GM23338 (cell line): ENCODE results near the gene KCTD14. TPM values are rescaled to one million over a fixed set of nuclear protein-coding genes. Genes with fewer than 3 reads are reported as not detected.

Source experiments
- ATAC-seq: fragments of 200-7000 bp; cut with Tn5 transposase; 3 replicates; pipeline ENCODE4 v1.9.1; 2020
- DNase-seq: peaks from one replicate; pipeline ENCODE4 v3.0.0-alpha.2; 2015; ENCODE audit warnings: low spot score
- H2AFZ ChIP-seq: fragments of 200-600 bp; sonication (generic); 2 replicates; pipeline ENCODE4 v1.8.0; 2016; ENCODE audit warnings: antibody characterized with exemption, mild to moderate bottlenecking, moderate library complexity
- H3F3A ChIP-seq: fragments of 200-600 bp; sonication (generic); replicated peaks from 2 replicates; pipeline ENCODE4 v1.8.0; 2017; ENCODE audit warnings: antibody characterized with exemption, mixed run types, low read depth
- H3K27ac ChIP-seq: fragments of 200-600 bp; sonication (generic); 2 replicates; pipeline ENCODE4 v1.6.1; 2016; ENCODE audit warnings: low read depth
- H3K27me3 ChIP-seq: fragments of 200-600 bp; sonication (generic); 2 replicates; pipeline ENCODE4 v1.8.0; 2016; ENCODE audit warnings: mild to moderate bottlenecking, mixed run types, moderate library complexity; ENCODE audit not compliant: insufficient read depth
- H3K36me3 ChIP-seq: fragments of 200-600 bp; sonication (generic); 2 replicates; pipeline ENCODE4 v1.8.0; 2016; ENCODE audit warnings: mild to moderate bottlenecking; ENCODE audit not compliant: insufficient read depth
- H3K4me1 ChIP-seq: fragments of 200-600 bp; sonication (generic); 2 replicates; pipeline ENCODE4 v1.8.0; 2016; ENCODE audit warnings: mild to moderate bottlenecking, moderate library complexity; ENCODE audit not compliant: insufficient read depth
- H3K4me2 ChIP-seq: fragments of 200-600 bp; sonication (generic); 2 replicates; pipeline ENCODE4 v1.7.1; 2017; ENCODE audit warnings: mixed run types
- H3K4me3 ChIP-seq: fragments of 200-600 bp; sonication (generic); 2 replicates; pipeline ENCODE4 v1.6.1; 2016; ENCODE audit warnings: mixed run types
- H3K79me2 ChIP-seq: fragments of 200-600 bp; sonication (generic); replicated peaks from 2 replicates; pipeline ENCODE4 v1.8.0; 2017; ENCODE audit warnings: mild to moderate bottlenecking; ENCODE audit not compliant: insufficient read depth
- H3K9me2 ChIP-seq: fragments of 200-600 bp; sonication (generic); 2 replicates; pipeline ENCODE4 v1.8.0; 2017; ENCODE audit not compliant: insufficient read depth
- H4K20me1 ChIP-seq: fragments of 200-600 bp; sonication (generic); replicated peaks from 2 replicates; pipeline ENCODE4 v1.8.0; 2017; ENCODE audit warnings: mild to moderate bottlenecking; ENCODE audit not compliant: insufficient read depth
- H3K27ac Mint-ChIP-seq: 2 replicates; pipeline ENCODE4 v1.8.0; 2020; ENCODE audit warnings: inconsistent platforms, mild to moderate bottlenecking, moderate library complexity, mixed read lengths
- H3K27me3 Mint-ChIP-seq: 3 replicates; pipeline ENCODE4 v1.8.0; 2022; ENCODE audit warnings: low read depth, mild to moderate bottlenecking, moderate library complexity, mixed read lengths, inconsistent platforms; ENCODE audit not compliant: insufficient read depth, poor library complexity
- H3K36me3 Mint-ChIP-seq: 3 replicates; pipeline ENCODE4 v1.8.0; 2021; ENCODE audit warnings: low read depth, mild to moderate bottlenecking, inconsistent platforms, moderate library complexity, mixed read lengths
- H3K4me1 Mint-ChIP-seq: 3 replicates; pipeline ENCODE4 v1.8.0; 2020; ENCODE audit warnings: mild to moderate bottlenecking, inconsistent platforms, mixed read lengths
- H3K4me3 Mint-ChIP-seq: 3 replicates; pipeline ENCODE4 v1.8.0; 2021; ENCODE audit warnings: moderate library complexity, mild to moderate bottlenecking, inconsistent platforms, mixed read lengths
- H3K9me3 Mint-ChIP-seq: 3 replicates; pipeline ENCODE4 v1.8.0; 2020; ENCODE audit warnings: moderate library complexity, mild to moderate bottlenecking, inconsistent platforms, mixed read lengths
- CREB1 ChIP-seq: fragments of 250-450 bp; sonication (Bioruptor Pico); IDR thresholded peaks from 2 replicates; pipeline ENCODE4 v1.5.0; 2020; ENCODE audit warnings: low read depth, mild to moderate bottlenecking, moderate library complexity
- EZH2 ChIP-seq: fragments of 200-600 bp; sonication (generic); IDR thresholded peaks from one replicate; pipeline ENCODE4 v1.8.0; 2017; ENCODE audit warnings: antibody characterized with exemption, mild to moderate bottlenecking, low read depth; ENCODE audit not compliant: unreplicated experiment
- EZH2phosphoT487 ChIP-seq: fragments of 200-600 bp; sonication (generic); IDR thresholded peaks from one replicate; pipeline ENCODE4 v1.8.1; 2018; ENCODE audit warnings: antibody characterized with exemption; ENCODE audit not compliant: unreplicated experiment
- JUNB ChIP-seq: IDR thresholded peaks from one replicate; pipeline ENCODE4 v1.6.1; 2016; ENCODE audit warnings: antibody characterized with exemption; ENCODE audit not compliant: unreplicated experiment
- NANOG ChIP-seq: IDR thresholded peaks from 2 replicates; pipeline ENCODE4 v1.6.1; 2016; ENCODE audit warnings: antibody characterized with exemption, borderline replicate concordance
- POLR2AphosphoS5 ChIP-seq: IDR thresholded peaks from 2 replicates; pipeline ENCODE4 v1.6.1; 2016; ENCODE audit warnings: antibody characterized with exemption, low read depth
- STAT1 ChIP-seq: IDR thresholded peaks from one replicate; pipeline ENCODE4 v1.6.1; 2016; ENCODE audit warnings: antibody characterized with exemption; ENCODE audit not compliant: unreplicated experiment
- ZNF114 ChIP-seq: fragments of 250-450 bp; sonication (Bioruptor Pico); IDR thresholded peaks from 2 replicates; pipeline ENCODE4 v1.5.0; 2020; ENCODE audit warnings: mild to moderate bottlenecking, moderate library complexity
- ZNF331 ChIP-seq: fragments of 250-450 bp; sonication (Bioruptor Pico); IDR thresholded peaks from 2 replicates; pipeline ENCODE4 v1.5.0; 2020; ENCODE audit warnings: low read depth, mild to moderate bottlenecking, moderate library complexity
- polyA plus RNA-seq: library from polyadenylated mRNA; unstranded; fragments of >200 nt; fragmentation: Nextera tagmentation; extraction: Ambion mirVana; gene quantifications from 2 replicates; pipeline ENCODE4 v1.2.1, GENCODE V29; 2016
- total RNA-seq: library from RNA; depleted of rRNA; stranded (reverse); fragments of >200 nt; shearing (Covaris generic); gene quantifications from 2 replicates; pipeline ENCODE4 v1.2.3, GENCODE V29; 2014
- TF ChIP-seq, protein P1 (sequence below): IDR thresholded peaks from one replicate; pipeline ENCODE4 v1.6.1; 2018; ENCODE audit warnings: antibody characterized with exemption; ENCODE audit not compliant: unreplicated experiment
- TF ChIP-seq, protein P2 (sequence below): IDR thresholded peaks from 2 replicates; pipeline ENCODE4 v1.6.1; 2016; ENCODE audit warnings: antibody characterized with exemption
- TF ChIP-seq, protein P3 (sequence below): fragments of 250-450 bp; sonication (Bioruptor Pico); IDR thresholded peaks from 2 replicates; pipeline ENCODE4 v1.5.0; 2020; ENCODE audit warnings: mild to moderate bottlenecking, moderate library complexity
- TF ChIP-seq, protein P4 (sequence below), 2 experiments: fragments of 200-600 bp in 1 of 2; sonication (generic) in 1 of 2; conservative IDR thresholded peaks; 2 replicates each; pipeline versions ENCODE4 v1.5.1 to v1.6.1; 2016 to 2017; ENCODE audit warnings: antibody characterized with exemption in 2 of 2, low read depth in 2 of 2, mild to moderate bottlenecking in 2 of 2, moderate library complexity in 1 of 2

KCTD14 gene
- total and polyA plus RNA-seq, 2 experiments from 2014 or later = 5.9 to 19.1 TPM

DNA sequence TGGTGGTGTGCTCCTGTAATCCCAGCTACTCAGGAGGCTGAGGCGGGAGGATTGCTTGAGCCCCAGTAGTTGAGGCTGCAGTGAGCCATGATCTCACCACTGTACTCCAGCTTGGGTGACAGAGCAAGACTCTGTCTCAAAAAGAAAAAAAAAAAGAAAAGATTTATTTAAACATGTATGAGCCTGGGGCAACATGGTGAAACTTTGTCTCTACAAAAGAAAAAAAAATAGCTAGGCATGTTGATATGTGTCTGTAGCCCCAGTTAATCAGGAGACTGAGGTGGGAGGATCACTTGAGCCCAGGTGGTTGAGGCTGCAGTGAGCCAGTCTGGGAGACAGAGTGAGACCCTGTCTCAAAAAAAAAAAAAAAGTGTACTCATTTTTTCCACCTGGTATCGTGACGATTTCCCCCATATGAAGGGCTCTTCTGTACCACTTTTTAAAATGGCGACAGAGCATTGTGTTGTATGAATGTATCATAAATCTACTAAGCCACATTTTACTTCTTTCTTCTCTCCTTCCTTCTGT lies 16.4 kb upstream of the KCTD14 start:
- Histone ChIP-seq H2AFZ (peak overlapping the region; percentile 96; the same call in 1 of the 2 replicates), H3K4me3 (no peak overlapping the region), H3K9me2 (peaks cover 6% of the 10 kb centered on the region; the same call in 1 of the 2 replicates), H3K36me3 (no peaks in the 10 kb centered on the region), H3K4me1 (peaks cover 3% of the 10 kb centered on the region), H4K20me1 (no peaks in the 10 kb centered on the region), H3K27me3 (no peaks in the 10 kb centered on the region), H3K27ac (peak overlapping the region; percentile 70; the same call in 1 of the 2 replicates), H3K79me2 (no peaks in the 10 kb centered on the region), H3F3A (no peaks in the 10 kb centered on the region), H3K4me2 (no peak overlapping the region)
- peaks cover 4% of the 10 kb centered on the region for H3K27me3 Mint-ChIP-seq
- no peak overlapping the region for H3K4me3 Mint-ChIP-seq
- peaks cover 18% of the 10 kb centered on the region for H3K4me1 Mint-ChIP-seq
- TF ChIP-seq EZH2 (no peak), ZNF331 (CRISPR knock-in tag) (no peak), POLR2AphosphoS5 (no peak), STAT1 (no peak), JUNB (no peak), EZH2phosphoT487 (no peak), CREB1 (CRISPR knock-in tag) (no peak), NANOG (no peak), ZNF114 (CRISPR knock-in tag) (no peak)
- TF ChIP-seq, protein P1, sequence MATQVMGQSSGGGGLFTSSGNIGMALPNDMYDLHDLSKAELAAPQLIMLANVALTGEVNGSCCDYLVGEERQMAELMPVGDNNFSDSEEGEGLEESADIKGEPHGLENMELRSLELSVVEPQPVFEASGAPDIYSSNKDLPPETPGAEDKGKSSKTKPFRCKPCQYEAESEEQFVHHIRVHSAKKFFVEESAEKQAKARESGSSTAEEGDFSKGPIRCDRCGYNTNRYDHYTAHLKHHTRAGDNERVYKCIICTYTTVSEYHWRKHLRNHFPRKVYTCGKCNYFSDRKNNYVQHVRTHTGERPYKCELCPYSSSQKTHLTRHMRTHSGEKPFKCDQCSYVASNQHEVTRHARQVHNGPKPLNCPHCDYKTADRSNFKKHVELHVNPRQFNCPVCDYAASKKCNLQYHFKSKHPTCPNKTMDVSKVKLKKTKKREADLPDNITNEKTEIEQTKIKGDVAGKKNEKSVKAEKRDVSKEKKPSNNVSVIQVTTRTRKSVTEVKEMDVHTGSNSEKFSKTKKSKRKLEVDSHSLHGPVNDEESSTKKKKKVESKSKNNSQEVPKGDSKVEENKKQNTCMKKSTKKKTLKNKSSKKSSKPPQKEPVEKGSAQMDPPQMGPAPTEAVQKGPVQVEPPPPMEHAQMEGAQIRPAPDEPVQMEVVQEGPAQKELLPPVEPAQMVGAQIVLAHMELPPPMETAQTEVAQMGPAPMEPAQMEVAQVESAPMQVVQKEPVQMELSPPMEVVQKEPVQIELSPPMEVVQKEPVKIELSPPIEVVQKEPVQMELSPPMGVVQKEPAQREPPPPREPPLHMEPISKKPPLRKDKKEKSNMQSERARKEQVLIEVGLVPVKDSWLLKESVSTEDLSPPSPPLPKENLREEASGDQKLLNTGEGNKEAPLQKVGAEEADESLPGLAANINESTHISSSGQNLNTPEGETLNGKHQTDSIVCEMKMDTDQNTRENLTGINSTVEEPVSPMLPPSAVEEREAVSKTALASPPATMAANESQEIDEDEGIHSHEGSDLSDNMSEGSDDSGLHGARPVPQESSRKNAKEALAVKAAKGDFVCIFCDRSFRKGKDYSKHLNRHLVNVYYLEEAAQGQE = no peak
- TF ChIP-seq, protein P2, sequence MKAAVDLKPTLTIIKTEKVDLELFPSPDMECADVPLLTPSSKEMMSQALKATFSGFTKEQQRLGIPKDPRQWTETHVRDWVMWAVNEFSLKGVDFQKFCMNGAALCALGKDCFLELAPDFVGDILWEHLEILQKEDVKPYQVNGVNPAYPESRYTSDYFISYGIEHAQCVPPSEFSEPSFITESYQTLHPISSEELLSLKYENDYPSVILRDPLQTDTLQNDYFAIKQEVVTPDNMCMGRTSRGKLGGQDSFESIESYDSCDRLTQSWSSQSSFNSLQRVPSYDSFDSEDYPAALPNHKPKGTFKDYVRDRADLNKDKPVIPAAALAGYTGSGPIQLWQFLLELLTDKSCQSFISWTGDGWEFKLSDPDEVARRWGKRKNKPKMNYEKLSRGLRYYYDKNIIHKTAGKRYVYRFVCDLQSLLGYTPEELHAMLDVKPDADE = no peak
- TF ChIP-seq, protein P3, sequence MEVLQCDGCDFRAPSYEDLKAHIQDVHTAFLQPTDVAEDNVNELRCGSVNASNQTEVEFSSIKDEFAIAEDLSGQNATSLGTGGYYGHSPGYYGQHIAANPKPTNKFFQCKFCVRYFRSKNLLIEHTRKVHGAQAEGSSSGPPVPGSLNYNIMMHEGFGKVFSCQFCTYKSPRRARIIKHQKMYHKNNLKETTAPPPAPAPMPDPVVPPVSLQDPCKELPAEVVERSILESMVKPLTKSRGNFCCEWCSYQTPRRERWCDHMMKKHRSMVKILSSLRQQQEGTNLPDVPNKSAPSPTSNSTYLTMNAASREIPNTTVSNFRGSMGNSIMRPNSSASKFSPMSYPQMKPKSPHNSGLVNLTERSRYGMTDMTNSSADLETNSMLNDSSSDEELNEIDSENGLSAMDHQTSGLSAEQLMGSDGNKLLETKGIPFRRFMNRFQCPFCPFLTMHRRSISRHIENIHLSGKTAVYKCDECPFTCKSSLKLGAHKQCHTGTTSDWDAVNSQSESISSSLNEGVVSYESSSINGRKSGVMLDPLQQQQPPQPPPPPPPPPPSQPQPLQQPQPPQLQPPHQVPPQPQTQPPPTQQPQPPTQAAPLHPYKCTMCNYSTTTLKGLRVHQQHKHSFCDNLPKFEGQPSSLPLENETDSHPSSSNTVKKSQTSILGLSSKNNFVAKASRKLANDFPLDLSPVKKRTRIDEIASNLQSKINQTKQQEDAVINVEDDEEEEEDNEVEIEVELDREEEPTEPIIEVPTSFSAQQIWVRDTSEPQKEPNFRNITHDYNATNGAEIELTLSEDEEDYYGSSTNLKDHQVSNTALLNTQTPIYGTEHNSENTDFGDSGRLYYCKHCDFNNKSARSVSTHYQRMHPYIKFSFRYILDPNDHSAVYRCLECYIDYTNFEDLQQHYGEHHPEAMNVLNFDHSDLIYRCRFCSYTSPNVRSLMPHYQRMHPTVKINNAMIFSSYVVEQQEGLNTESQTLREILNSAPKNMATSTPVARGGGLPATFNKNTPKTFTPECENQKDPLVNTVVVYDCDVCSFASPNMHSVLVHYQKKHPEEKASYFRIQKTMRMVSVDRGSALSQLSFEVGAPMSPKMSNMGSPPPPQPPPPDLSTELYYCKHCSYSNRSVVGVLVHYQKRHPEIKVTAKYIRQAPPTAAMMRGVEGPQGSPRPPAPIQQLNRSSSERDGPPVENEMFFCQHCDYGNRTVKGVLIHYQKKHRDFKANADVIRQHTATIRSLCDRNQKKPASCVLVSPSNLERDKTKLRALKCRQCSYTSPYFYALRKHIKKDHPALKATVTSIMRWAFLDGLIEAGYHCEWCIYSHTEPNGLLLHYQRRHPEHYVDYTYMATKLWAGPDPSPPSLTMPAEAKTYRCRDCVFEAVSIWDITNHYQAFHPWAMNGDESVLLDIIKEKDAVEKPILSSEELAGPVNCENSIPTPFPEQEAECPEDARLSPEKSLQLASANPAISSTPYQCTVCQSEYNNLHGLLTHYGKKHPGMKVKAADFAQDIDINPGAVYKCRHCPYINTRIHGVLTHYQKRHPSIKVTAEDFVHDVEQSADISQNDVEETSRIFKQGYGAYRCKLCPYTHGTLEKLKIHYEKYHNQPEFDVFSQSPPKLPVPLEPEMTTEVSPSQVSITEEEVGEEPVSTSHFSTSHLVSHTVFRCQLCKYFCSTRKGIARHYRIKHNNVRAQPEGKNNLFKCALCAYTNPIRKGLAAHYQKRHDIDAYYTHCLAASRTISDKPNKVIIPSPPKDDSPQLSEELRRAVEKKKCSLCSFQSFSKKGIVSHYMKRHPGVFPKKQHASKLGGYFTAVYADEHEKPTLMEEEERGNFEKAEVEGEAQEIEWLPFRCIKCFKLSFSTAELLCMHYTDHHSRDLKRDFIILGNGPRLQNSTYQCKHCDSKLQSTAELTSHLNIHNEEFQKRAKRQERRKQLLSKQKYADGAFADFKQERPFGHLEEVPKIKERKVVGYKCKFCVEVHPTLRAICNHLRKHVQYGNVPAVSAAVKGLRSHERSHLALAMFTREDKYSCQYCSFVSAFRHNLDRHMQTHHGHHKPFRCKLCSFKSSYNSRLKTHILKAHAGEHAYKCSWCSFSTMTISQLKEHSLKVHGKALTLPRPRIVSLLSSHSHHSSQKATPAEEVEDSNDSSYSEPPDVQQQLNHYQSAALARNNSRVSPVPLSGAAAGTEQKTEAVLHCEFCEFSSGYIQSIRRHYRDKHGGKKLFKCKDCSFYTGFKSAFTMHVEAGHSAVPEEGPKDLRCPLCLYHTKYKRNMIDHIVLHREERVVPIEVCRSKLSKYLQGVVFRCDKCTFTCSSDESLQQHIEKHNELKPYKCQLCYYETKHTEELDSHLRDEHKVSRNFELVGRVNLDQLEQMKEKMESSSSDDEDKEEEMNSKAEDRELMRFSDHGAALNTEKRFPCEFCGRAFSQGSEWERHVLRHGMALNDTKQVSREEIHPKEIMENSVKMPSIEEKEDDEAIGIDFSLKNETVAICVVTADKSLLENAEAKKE = no peak
- TF ChIP-seq, protein P4, sequence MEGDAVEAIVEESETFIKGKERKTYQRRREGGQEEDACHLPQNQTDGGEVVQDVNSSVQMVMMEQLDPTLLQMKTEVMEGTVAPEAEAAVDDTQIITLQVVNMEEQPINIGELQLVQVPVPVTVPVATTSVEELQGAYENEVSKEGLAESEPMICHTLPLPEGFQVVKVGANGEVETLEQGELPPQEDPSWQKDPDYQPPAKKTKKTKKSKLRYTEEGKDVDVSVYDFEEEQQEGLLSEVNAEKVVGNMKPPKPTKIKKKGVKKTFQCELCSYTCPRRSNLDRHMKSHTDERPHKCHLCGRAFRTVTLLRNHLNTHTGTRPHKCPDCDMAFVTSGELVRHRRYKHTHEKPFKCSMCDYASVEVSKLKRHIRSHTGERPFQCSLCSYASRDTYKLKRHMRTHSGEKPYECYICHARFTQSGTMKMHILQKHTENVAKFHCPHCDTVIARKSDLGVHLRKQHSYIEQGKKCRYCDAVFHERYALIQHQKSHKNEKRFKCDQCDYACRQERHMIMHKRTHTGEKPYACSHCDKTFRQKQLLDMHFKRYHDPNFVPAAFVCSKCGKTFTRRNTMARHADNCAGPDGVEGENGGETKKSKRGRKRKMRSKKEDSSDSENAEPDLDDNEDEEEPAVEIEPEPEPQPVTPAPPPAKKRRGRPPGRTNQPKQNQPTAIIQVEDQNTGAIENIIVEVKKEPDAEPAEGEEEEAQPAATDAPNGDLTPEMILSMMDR (conservative IDR thresholded peaks at IDR 0.05; ENCODE audit: low read depth in 2 of 2) = no peak
- ATAC-seq (no peak), DNase-seq (no peak)
- no peak overlapping the region for H3K27ac Mint-ChIP-seq
- no peaks in the 10 kb centered on the region for H3K9me3 Mint-ChIP-seq
- H3K36me3 Mint-ChIP-seq = no peaks in the 10 kb centered on the region
